LHCN-M2 (cell line): ENCODE measurements around the gene TDRKH. TPM values are rescaled to one million over a fixed set of nuclear protein-coding genes. Genes with fewer than 3 reads are reported as not detected.
"Not testable (repeated sequence)": the region's sequence is repeated elsewhere in the genome, so short reads cannot be mapped to it uniquely, and the experiment has no call there.

ENCODE experiments used
- DNase-seq: peaks from one replicate; pipeline ENCODE4 v3.0.0-alpha.2; 2012; ENCODE audit warnings: low read depth
- total RNA-seq: library from RNA; depleted of rRNA; stranded (reverse); fragments of >200 nt; gene quantifications from 2 replicates; pipeline ENCODE4 v1.2.3, GENCODE V29; 2014

The TDRKH gene
- total RNA-seq, 1 experiment from 2014 or later: 1.9 TPM

DNA sequence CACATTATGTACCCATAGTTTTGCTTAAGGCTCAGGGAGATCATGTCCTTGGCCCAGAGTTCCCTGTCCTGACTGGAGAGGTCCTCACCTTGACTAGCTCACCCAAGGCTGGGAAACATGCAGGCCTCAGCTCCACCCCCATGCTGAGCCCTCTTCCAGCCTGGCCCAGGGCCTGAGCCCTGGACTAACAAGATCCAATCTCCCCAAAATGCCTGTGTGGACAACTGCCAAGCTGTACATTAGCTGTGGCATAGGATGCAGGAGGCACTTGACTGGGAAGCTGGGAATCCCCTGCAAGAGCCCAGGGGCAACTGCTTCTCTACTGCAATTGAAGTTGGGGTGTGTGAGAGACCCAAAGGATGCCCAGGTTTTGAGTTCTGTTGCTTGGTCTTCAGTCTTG is 12.9 kb upstream of the TDRKH start:
- no peak for DNase-seq

DNA sequence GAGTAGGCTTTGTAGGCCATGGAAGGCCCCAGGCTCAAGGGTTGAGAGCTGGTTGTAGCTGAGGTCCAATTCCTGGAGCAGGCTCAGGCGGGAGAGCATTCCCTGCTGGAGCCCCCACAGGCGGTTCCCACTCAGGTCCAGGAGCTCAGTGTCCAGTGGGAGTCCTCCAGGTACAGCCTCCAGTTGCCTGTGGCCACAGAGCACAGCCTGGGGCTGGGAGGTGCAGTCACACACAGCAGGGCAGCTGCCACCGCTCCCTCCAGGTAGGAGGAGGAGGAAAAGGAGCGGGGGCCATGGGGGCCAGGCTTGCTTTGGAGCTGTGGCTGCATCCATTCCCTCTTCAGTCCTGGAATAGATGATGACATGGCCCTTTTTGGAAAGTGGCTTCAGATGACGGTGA is 12.1 kb upstream of the TDRKH start:
- no peak for DNase-seq

- no peak for DNase-seq
Observed at GRCh38 chr1:151801846-151802245, 11.5 kb upstream of the TDRKH start.

- no peak for DNase-seq
Observed at GRCh38 chr1:151801310-151801820, 11.1 kb upstream of the TDRKH start.

DNA sequence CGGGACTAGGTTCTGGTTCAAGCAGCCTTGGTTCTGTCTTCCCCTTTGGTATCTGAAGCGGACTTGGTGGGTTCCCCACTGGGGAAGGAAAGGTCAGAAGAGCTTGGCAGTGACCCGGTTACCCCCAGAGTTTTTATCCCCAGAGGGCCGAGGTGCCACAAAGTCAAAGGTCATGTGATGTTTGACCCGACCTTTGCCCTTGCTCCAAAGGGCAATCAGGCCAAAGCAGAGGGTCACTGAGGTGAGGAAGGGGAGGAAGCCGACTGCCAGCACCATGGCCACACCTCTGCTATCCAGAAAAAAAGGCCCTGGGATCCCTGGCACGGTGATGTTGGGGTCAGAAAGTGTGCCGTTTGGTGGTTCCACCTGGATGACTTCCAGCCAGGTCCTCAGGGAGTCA is 10.5 kb upstream of the TDRKH start:
- DNase-seq: no peak

DNA sequence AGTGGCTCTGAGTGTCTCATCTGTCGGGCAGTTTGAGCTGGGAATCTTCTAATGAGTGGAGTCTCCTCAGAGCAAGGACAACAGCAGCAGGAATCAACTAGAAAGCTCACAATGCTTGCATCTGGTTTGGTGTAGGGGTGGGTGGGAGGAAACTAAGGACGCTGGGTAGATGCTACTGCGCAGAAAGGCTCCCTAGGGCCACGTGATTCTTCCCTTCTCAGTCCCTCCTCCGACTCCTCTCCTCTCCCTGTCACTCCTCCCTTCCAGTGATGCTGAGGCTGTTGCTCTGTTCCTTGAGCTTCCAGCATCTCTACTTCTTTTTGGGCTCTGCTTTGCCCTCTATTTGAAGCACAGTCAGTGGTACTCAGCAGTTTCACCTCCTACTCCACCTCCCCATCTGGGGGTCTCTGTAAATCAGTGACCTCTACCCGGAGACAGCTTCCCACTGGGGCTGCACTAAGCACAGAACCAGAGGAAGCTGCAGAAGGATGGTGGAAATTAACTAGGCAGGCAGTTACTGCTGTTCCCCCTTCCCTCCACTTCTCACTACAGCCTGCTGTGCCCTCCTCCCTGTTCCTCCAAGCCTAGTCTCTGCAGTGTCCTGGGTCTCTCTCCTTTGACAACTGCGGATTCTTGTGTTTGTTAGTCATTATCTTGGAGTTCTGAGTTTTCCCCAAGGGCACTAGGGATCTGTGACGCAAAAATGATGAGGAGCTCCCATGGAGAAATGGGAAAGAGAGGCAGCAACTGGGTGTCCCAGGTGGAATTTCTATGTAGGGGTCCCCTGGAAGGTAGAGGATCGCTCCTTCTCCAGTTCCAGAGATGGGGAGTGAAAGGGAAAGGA is 9.1 kb upstream of the TDRKH start:
- DNase-seq: no peak

DNA sequence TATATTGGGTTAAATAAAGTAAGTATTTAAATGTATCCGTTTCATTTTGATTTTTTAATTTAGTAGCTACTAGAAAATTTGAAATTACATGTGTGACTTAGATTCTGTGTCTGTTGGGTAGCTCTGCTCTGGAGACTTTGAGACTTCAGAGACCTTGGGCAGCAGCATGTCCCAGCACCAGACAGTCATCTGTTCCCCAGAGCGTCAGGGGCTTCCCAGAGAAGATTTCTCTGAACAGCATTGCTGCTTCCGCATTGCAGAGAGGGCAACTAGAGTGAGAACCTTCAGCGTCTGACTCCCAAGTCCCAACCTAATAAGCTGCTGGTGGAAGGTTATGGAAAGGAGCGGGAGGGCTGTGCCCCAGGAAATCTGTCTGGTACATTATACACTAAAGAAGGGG is 8.3 kb upstream of the TDRKH start:
- DNase-seq: no peak

DNA sequence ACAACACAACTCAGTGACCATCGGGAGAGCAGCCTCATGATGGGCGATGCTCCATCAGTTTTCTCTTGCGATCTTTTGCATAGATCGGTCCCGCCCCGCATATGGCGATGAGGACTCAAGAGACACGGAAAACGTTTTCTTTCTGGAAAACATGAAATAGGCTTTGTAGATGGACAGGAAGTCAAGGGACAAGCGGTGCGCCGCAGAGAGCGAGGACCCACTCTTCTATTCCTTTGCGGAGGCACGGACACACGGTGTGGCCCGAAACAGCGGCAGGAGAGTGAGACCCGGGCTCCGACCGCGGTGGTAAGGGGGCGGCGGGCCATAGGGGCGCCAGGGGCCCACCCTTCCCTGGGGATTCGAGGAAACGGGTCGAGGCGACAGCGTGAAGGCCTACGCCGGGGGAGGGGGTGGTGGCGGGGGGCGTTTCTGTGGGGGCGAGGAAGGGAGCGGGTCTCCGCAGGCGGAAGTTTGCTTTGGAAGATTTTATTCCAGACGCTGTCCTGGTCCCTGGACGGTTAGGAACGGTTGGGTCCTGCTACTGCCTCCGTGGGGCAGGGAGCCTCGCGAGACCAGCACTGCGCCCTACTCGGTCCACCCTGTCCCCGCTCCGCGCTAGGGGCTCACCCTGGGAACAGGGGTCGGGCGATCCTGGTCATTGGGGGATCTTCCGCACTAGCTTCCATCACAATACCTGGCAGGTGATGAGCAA is 796 bp upstream of the TDRKH start:
- no peak for DNase-seq

GRCh38 chr1:151787689-151788088 is 2.6 kb downstream of the TDRKH start:
- DNase-seq: no peak

GRCh38 chr1:151783796-151784195 is 6.5 kb downstream of the TDRKH start:
- no peak for DNase-seq

- no peak for DNase-seq
Observed at GRCh38 chr1:151782741-151783140, 7.6 kb downstream of the TDRKH start.

DNA sequence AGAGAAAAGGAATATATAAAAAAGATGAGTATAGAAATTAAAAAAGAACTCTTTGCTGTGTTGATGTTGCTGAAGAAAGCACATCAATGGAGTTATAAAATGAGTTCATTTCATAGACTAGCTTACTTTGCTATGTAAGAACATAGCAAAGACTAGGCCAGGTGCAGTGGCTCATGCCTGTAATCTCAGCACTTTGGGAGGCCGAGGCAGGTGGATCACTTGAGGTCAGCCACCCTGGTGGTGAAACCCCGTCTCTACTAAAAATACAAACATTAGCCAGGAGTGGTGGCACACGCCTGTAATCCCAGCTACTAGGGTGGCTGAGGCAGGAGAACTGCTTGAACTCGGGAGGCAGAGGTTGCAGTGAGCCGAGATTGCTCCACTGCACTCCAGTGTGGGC is 8.3 kb downstream of the TDRKH start:
- not testable (repeated sequence) for DNase-seq

DNA sequence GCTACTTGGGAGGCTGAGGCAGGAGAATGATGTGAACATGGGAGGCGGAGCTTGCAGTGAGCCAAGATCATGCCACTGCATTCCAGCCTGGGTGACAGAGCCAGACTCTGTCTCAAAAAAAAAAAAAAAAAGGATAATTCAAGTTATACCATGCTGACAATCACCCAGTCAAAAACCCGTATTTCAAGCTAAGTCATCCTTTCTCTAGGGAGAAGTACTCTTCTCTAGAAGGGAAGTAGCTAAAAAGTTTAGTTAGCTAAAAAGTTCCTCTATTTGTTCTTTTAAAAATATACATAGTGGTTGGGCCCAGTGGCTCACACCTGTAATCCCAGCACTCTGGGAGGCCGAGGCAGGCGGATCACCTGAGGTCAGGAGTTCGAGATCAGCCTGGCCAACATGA is 9.6 kb downstream of the TDRKH start:
- not testable (repeated sequence) for DNase-seq

DNA sequence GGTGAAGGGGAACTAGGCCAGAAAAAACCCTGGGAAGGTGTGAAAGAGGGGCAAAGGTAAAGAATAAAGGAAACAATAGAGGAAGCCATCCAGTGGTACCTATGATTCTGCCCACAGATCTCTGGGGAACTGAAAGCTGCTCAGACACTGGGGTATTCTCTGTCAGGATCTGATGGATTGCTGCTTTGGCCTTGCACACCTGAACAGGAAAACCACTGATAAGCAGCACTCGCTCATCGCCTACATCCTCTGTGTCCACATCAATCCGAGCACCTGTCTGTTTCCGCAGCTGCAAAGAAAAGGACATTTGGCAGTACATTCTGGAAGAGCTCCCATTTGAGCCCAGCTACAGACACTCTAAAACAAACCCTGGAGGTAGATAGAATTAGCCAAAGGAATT is 10.4 kb downstream of the TDRKH start:
- DNase-seq: no peak

- DNase-seq: no peak
Observed at GRCh38 chr1:151777317-151777716, 13.0 kb downstream of the TDRKH start.

DNA sequence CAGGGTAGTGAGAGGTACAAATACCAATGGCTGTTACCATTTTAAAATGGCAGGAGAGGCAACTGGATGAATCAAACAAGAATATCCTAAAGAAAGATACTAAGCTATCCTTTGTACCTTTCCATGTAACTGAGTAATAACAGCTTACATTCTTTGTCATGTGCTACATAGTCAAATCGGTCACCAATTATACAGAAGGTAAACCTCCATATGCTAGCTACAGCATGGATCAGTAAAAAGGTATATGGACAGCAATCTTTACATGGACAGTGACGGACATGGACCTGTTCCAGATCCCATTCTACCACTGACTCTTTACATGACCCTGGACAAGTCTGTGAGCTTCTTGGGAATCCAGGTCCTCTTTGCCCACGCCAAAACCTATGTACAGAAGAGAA is 13.6 kb downstream of the TDRKH start:
- DNase-seq: no peak

DNA sequence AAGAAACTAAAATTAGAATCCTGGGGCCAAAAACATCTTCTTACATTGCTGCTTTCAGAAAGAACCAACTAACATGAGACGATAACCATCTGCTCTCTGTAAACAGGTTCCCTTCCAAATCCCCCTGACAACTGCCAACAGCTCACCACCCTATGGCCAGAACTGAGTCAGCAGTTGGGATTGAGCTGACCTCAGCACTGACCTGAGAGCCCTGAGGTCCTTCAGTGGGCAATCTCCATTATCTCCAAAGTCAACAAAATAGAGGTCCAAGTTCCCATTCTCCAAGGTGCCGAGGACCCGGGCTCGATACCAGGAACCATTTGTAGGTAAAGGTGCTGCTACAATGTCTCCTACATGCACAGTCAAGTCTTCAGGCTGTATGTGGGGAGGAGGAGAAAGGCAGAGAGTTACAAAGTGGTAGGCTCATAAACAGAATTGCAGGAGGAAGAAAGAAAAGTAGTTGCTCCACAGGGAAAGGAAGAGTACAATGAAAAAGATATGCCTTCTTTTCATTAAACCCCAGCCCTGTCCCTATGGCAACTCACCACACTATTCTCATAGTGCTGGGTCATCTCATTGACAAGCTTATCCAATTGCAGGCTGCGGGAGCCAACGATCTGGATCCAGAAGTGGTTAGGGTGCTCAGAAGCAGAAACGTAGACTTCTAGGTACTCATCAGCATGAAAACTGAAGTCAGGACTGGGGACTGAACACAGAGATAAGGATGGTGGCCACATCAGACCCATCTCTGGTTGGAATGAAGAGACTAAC is 14.2 kb downstream of the TDRKH start:
- DNase-seq: no peak

DNA sequence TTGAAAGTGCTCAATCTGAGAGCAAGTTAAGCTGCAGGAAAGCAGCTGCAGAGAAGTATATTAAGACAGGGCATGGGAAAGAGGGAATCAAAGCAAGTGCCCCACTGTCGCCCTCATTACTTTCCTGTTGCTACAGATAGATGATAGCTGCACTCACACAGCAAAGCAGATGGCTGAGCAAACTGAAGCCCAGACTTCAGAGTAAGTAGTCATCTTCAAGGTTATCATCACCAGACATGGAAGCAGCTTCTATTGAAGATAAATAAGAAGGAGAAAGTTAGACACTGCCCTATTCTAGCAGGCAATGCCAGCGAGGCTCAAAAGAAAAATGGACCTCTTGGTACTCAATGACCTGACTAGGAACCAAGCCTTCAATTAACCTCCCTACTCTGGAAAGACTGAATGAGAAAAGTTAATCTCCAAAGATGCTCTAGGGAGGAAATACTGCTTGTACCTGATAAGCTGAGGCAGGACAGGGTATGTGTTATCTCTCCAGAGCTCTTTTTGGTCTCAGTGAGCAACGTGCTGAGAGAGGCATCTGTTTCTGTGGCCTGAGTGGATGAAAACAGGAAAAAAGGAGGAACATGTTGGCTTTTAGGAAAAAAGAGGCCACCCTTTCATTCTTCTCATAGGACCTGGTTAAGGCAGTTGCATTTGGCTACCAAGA is 15.9 kb downstream of the TDRKH start:
- DNase-seq: no peak

DNA sequence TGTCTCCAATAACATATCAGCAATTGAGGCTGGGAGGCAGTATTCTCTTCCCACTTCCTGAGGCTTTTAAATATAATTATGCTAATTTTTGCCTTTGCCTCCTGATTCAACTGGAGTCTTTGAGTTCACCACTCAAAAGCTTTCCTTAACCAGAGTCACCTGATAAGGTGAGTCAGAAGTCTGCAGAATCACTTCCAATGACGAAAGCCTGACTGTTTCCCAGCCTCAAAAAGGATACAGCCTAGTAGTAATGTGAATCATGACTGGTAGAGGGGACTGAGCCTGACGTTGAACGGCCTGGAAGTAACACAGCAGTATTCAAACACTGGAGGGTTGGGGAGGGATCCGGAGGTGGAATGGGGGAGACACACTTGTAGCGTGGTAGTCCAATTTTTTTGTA is 16.6 kb downstream of the TDRKH start:
- peak; percentile 56 for DNase-seq

GRCh38 chr1:151769270-151769669 is 21.0 kb downstream of the TDRKH start:
- DNase-seq: not testable (repeated sequence)

GRCh38 chr1:151768351-151769066 is 21.8 kb downstream of the TDRKH start:
- DNase-seq: not testable (repeated sequence)
